GM12873 (cell line): ENCODE data around the gene RAB40AL.

Experiments used
- CTCF ChIP-seq: IDR thresholded peaks from 2 replicates; pipeline ENCODE4 v1.5.1; 2012; ENCODE audit warnings: low read depth, mild to moderate bottlenecking, moderate library complexity, low read length, control low read depth; ENCODE audit not compliant: insufficient read depth; ENCODE audit errors: missing control alignments

The RAB40AL gene

GRCh38 chrX:102966701-102967100, 29.6 kb downstream of the RAB40AL start:
- TF ChIP-seq CTCF, result no peak

GRCh38 chrX:102968216-102968615, 31.1 kb downstream of the RAB40AL start:
- no peak for TF ChIP-seq CTCF

- TF ChIP-seq CTCF, result no peak
These were observed 37.9 kb downstream of the RAB40AL start for GRCh38 chrX:102975016-102975415.

GRCh38 chrX:102976286-102976685, 39.2 kb downstream of the RAB40AL start:
- TF ChIP-seq CTCF, result no peak

- no peak for TF ChIP-seq CTCF
These were observed 39.9 kb downstream of the RAB40AL start for GRCh38 chrX:102976793-102977495.

- no peak for TF ChIP-seq CTCF
These were observed 41.5 kb downstream of the RAB40AL start for GRCh38 chrX:102978594-102978993.

- TF ChIP-seq CTCF, result no peak
These were observed 42.5 kb downstream of the RAB40AL start for GRCh38 chrX:102979536-102979935.
